IPS-NIHi7 (cell line): Measurements from ENCODE around the gene R3HDM1.
"Not testable (repeated sequence)": the region's sequence is repeated elsewhere in the genome, so short reads cannot be mapped to it uniquely, and the experiment has no call there.

Experiments used
- DNase-seq: peaks from one replicate; pipeline ENCODE4 v3.0.0; 2012; ENCODE audit warnings: mixed read lengths; ENCODE audit errors: extremely low spot score

The R3HDM1 gene

DNA sequence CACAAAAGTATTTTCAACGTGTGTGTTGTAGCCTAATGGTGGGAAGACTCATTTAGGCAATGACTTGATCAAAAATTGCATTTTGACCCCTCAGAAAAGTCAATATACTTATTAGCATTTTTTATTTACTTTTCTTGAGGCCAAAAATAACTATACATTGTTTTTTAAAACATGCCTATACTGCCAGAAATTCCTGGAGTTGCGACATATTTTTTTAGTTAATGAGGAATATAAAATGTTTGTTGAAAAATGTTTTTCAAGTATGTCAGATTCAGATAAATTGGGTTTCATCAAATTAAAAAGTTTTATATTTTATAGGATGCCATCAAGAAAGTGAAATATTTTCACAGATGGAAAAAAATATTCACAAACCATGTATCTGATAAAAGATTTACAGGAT, 39.6 kb downstream of the R3HDM1 start:
- no peak for DNase-seq

DNA sequence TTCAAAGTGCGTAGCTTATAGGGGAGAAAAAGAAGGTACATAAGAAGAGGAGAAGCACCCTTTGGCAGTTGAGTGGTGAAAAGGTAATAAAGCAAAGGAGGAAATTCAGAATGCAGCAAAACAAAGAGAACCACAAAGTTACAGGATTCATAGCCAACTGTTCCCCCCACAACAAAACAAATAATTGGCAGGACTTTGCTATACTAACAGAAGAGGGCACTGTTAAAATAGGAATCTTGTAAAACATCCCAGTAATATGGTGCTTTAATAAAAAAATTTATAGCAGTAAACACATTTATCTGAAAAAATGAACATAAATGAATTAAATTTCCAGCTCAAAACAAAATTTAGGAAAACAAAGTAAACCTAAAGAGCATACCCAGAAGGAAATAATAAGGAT, 42.3 kb downstream of the R3HDM1 start:
- DNase-seq: no peak

DNA sequence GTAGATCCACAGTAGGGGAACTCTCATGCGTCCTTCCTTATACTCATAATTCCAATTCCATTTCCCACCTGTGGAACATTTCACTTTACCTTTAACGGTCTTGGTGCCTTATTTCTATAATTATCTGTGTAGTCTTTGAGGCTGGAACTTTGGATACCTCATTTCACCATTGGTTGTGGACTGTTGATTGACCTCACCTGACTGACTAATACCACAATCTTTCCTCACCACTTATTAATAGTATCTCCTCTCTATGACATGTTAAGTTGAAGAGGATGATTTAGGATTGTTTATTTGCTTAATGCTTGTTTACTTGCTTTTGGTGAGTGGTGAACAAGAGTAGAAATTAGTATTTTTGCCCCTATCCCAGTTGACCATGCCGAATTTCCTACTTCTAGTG, 50.0 kb downstream of the R3HDM1 start:
- no peak for DNase-seq

DNA sequence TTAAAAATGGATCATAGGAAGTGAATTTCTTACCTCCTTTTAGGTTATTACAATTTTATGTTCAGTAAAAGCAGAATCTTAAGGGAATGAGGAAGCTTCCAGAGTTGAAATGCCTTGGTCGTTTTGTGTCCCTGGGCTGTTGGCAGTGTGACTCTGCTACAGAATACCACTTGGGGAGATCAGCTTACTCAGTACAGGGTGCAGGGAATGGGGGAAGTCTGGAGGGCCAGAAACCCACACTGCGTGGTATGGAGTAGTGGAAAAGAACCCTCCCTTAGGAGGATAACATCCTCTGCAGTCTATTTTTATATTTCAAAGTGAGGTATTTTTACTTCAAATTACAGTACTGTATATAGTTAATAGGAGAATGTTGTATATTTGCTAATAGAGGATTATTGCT, 51.1 kb downstream of the R3HDM1 start:
- no peak for DNase-seq

DNA sequence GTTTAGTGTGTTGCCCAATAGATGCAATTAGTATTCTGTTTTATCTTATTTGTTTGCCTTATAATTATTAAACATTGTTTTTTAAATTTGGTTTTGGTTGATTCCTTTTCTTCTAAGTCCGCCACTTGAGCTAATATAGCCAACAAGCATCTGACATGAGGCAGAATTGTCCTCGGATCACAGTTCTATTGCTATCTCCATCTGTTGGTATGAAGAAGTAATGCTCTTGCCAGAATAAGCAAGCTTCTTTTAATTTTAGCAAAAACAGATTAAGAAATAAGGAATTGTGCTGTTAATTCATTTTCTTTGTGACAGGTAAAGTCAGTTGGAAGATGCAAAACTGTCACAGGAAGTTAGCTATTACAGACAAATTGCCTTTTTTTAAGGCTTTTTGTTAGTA, 54.3 kb downstream of the R3HDM1 start:
- DNase-seq: no peak

DNA sequence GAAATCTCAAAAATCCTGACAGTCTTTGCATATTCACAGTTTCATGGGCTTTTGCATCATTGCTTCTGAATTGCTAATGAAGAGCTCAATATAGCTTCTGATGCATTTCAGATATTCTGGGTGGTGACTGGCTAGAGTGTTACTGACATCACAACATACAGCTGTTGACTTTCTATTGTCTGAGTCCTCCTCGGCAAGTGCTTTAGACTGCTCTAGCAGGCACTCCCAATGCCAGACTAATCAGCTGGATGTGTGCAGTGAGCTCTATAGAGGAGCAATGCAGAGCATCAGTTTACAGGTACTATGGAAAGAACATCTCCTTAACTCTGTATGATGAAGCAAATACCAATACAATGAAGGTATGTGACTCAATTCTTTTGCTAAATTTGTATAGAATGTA, 54.9 kb downstream of the R3HDM1 start:
- DNase-seq: no peak

DNA sequence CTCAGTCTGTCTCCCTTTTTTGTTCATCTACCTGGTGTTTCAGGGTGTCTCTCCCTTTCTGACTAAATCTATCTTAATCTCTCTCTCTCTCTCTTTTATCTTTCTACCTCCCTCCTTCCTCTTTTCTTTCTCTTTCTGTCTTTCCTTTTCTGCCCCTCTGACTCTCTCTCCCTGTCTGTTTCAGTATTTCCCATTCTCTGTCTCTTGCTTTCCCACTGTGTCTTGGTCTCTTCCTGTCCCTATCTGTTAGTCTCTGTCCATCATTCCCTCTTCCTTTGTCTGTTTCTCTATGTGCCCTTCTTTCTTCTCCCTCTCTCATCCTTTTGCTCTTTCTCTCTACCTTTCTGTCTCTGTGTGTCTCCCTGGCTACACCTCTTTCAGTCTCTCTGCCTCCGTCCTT, 56.7 kb downstream of the R3HDM1 start:
- DNase-seq: no peak

DNA sequence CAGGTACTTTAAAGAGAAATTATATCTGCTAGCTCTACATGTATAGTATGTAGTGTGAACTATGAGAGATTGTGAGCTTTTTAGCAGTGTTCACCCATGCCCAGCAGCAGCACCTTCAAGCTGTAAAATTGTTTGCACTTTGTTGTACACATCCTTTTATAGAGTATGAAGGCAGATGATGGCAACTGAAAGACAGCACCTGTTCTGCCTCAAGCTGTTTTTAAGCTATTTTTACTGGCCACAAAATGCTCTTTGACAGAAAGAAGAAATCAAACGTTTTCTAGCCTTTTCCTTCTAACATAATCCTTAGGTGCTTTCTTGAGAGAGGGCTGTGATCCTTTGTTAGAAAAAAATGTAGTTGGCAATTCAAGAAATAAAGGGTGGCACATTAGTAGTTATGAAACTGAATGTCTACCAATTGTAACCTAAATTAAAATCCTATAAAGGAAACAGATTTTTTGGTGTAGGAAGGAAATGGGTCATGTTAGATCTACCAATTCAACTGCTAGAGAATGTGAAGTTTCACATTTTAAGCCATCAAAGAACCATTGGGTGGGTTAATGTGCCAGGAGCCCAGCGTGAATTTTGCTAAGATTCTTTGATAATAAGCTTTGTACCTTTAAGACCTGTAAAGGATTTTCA, 59.5 kb downstream of the R3HDM1 start:
- no peak for DNase-seq

DNA sequence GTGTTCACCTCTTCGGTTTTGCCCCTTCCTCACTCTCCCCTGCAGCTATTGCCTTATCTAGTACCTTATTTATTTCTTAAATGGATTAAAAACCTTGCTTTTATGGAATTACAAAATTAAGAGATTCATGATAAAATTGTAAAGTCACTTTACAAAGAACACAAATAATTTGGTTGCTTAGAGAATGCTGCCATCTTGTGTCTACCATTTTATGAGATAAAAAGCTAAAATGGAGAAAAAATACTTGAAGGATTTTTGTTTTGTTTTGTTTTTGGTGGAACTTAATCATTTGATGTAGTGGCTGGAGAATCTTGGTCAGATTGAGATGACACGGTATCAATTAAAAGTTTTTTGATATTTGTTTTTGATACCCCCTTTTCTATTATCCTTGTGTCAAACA, 69.6 kb downstream of the R3HDM1 start:
- no peak for DNase-seq

DNA sequence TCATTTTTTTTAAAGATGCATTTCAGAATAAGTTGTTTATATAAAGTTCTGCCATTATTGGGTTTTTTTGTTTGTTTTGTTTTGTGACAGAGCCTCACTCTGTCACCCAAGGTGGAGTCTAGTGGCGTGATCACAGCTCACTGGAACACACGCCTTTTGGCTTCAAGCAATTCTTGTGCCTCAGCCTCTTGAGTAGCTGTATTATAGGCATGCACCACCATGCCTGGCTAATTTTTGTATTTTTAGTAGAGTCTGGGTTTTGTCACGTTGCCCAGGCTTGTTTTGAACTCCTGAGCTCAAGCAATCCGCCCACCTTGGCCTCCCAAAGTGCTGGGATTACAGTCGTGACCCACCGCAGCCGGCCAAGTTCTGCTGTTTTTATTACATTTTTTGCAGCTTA, 72.3 kb downstream of the R3HDM1 start:
- no peak for DNase-seq

DNA sequence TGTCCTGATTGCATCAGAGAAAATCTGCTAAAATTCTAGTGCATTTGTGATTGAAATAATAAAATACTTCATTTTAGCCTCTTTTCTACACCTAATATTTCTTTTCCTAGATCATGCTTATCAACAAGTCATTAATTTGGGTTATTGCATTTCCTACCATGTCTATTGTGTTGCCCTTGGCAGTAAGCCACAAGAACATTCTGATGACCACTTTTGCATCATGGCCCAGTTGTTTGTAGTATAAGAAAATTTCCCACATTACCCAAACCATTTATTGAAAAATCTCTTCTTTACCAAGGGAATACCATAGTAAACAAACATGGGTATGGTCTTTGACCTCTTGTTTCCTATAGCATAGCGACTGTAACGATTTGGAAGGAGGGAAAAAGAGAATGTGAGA, 76.3 kb downstream of the R3HDM1 start:
- no peak for DNase-seq

DNA sequence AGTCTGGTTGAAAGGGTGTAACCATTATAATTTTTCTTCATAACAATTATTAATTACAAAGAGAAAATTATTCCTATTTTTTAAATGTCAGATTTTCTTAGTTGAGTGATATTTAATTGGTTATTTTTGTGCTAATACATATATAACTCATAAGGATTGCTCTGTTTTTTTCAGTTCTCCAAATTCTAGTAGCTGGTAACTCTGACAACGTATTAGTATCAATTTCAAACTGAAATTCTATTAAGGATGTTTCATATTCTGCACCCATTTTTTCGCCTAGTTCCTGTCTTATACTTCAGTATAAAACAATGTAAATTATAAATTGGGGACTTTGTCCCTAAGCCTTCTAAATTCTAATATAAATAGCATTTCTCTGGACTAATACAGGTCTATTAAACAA, 81.0 kb downstream of the R3HDM1 start:
- DNase-seq: no peak

DNA sequence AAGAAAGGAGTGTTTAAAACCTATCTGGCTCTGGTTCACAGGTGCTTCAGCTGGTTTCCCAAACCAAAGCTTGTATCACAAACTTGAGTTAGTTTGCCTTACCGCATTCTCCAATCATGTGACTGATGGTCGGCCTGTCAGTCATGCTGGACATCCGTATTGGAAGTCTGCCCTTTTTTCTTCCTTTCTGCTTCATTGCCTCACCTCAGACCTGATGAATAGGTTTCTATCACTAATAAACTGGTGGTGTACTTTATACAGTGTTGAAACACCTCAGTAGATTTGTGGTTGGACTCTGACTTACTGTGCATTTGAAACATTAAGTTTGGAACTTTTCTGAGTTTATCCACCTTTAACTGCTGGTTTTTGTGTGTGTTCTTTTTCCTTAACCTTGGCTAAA, 84.1 kb downstream of the R3HDM1 start:
- no peak for DNase-seq

DNA sequence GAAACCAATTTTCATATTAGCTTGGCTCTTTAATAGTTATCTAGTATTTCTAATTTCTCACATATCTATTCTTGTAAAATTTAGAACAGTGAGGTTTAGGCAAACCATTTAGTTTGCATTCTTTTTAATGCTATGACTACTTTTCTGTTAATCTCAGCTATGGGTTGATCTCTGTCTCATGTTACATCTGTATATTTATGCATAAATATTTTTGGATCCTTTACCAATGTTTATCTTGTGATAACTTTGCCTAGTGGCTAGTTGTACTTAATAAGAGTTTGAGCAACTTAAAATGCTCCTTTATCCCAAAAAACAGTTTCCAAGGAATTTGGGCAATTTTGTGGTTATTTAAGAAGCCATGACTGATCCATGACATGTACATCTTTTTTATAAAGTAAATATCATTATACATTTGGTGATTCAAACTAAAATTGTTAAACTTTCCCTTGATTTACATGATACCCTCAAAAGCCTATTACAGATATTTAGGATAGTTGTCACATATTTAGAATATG, 86.3 kb downstream of the R3HDM1 start:
- no peak for DNase-seq

DNA sequence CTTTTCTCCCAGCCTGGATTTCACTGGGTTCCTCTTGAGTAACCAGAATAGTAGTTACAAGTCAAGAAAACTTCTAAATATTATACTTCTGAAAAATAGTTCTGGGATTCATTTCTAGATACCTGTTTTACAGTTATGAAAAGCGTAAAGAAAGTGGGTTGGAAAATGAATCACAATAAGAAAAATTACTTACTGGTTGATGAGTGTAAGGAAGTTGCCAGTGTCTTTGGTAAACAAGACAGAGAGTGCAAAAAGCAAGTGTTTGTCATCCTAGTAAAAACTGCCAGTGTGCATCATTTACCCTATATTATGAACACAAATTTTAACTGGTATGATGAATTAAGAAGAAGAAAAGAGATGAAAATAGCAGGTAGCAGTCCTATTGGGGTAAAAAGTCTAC, 88.9 kb downstream of the R3HDM1 start:
- DNase-seq: no peak

DNA sequence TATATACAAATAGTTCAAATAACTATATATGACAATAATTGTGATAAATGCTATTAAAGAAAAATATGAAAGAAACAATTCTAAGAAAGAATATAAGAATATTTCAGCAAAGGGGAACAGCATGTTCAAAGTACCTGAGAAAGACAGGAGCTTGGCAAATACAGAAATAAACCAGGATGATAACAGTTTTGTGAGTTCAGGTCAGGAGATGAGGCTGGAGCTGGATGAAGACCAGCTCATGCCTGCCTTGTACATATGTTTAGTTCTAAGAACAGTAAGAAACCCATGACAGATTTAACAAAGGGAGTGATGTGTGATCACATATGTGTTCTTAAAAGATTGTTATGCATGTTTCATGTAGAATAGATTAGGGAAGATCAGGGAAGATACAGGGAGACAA, 98.2 kb downstream of the R3HDM1 start:
- no peak for DNase-seq

DNA sequence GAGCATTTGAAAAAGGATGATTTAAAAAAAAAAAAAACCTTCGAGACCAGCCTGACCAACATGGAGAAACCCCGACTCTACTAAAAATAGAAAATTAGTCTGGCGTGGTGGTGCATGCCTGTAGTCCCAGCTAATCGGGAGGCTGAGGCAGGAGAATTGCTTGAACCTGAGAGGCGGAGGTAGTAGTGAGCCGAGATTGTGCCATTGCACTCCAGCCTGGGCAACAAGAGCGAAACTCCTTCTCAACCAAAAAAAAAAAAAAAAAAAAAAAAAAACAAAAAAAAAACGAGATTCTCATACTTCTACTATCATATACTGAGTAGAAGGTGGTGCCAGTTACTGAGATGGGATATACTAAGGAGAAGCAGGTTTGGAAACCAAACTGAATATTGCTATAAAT, 98.8 kb downstream of the R3HDM1 start:
- DNase-seq: not testable (repeated sequence)

DNA sequence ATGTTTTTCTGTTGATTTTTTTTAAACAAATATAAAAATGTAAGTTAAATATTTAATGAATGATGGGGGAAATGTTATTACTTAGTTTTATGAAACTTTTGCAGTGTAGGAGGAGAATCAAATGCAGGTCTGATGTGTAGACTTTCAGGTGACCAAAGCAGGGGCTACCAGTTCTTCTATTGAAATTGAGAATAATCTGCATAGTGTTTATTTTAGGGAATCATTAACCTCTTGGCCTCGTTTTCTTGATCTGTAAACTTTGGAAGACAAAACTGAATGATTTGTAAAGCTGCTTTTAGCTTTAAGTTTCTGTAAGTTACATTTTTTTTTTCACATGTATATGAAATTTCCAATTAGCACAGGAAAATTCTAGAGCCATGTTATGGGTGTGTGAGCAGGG, 99.2 kb downstream of the R3HDM1 start:
- DNase-seq: no peak

DNA sequence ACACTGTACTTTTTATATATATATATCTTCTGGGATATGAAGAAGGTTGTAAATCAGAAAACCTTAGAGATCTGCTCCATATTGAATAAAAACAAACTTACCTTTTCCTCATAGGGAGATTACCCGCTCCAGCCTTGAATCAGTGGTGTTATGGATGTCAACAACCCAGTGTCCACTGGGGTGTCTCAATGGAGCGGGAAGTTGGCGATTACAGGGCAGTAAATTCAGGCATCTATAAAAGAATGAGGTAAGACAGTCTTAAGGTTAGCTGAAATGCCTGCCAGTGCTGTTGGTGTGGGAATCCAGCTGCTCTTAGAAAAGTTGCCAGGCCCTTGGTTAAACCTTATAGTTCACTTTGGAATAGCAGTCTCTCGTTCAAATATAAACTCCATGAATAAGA, 102.3 kb downstream of the R3HDM1 start:
- no peak for DNase-seq

DNA sequence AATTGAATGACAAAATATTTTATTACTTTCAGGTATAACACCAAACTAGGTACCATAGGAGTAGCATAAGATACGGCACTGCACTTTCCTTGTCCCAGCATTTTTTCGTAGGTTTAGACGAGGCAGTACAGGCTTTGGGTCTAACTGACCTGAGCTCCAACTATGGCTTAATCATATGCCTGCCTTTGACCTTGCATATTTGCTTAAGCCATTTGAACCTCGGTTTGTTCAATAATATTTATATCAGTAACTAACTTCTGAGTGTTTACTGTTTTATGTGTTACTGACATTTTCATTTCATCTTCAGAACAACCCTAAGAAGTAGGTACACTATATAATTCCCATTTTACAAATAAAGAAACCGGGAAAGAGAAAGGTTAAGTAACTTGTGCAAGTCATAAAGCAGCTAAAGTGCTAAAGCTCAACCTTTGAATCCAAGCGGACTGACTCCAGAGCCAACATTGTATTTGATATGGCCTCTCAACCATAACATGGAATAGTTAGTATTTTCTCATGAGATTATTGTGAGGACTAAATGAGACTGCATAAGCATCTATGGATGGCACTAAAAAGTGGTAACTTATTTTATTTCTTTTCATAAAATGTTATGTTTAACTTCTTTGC, 104.0 kb downstream of the R3HDM1 start:
- no peak for DNase-seq

DNA sequence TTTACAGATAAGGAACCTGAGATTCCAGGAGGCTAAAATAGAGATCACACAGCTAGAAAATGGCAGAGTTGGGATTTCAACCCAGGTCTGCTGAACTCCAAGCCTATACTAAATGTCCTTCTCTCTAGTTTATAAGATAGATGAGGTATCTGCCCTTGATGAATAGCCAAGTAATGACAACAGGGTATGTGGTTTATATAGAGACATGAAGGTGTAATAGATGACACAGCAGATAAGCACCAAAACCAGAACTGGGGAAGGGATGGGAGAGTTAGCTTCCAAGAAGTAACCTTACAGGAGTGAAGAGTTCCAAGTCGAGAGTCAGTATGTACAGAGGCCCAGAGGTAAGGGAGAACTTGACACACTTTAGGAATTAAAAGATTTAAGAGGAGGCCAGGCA, 105.7 kb downstream of the R3HDM1 start:
- no peak for DNase-seq

DNA sequence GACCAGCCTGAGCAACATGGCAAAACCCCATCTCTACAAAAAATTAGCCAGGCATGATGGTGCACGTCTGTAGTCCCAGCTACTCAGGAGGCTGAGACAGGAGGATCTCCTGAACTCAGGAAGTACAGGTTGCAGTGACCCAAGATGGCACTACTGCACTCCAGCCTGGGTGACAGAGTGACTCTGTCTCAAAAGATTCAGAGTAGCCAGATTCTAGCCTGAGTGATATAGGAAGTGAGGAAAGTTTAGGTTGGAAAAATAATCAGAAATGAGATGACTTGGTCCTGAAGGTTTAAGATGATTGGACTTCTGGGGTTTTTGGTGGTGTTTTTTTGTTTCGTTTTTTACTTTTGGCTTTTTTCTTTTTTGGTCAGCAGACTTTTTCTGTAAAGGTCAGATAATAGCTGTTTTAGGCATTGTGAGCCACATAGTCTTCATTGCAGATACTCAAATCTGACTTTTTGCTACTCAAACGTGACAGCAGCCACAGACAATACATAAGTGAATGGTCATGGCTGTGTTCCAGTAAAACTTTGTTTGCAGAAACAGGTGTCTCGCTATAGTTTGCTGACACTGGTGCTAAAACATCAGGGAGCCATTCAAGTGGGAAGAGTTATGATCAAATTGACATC, 106.3 kb downstream of the R3HDM1 start:
- no peak for DNase-seq

DNA sequence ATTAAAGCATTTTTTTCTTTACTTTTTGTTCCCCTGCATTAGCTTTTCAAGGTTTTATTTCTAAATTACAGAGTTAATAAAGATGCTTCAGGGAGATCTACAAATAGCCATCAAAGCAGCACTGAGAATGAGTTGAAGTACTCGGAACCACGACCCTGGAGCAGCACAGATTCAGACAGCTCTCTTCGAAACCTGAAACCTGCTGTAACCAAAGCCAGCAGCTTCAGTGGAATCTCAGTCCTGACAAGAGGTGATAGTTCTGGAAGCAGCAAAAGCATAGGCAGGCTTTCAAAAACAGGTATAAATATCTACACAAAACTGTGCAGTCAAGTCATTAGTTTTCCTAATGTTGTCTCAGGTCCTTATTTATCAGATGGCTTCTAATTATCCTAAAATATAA, 107.5 kb downstream of the R3HDM1 start:
- DNase-seq: peak; percentile 9
